Islet precursor cell (in vitro differentiated cells): ENCODE measurements around the gene HLA-G.
"Not testable (repeated sequence)": the region's sequence is repeated elsewhere in the genome, so short reads cannot be mapped to it uniquely, and the experiment has no call there.

Experiments
- DNase-seq: peaks from one replicate; pipeline ENCODE4 v3.0.0-alpha.2; 2018

The HLA-G gene

GRCh38 chr6:29875257-29875656 is 47.6 kb downstream of the HLA-G start:
- no peak for DNase-seq

DNA sequence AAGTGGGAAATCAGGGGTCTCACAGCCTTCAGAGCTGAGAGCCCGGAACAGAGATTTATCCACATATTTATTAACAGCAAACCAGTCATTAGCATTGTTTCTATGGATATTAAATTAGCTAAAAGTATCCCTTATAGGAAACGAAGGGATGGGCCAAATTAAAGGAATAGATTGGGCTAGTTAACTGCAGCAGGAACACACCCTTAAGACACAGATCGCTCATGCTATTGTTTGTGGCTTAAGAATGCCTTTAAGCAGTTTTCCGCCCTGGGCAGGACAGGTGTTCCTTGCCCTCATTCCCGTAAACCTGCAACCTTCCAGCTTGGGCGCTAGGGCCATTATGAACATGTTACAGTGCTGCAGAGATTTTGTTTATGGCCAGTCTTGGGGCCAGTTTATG is 48.1 kb downstream of the HLA-G start:
- DNase-seq = not testable (repeated sequence)
